Fibroblast of lung (primary cell): ENCODE data around the gene SNX4. TPM values are rescaled to one million over a fixed set of nuclear protein-coding genes. Genes with fewer than 3 reads are reported as not detected.

Experiments
- DNase-seq, 2 donors: peaks; one replicate each; pipeline versions ENCODE4 v3.0.0 to v3.0.0-alpha.2; 2010; ENCODE audit warnings: low read depth in 2 of 2
- H2AFZ ChIP-seq: 2 replicates; pipeline ENCODE4 v1.5.1; 2012; ENCODE audit warnings: low read length, control low read depth, inconsistent platforms
- H3K27ac ChIP-seq: 2 replicates; pipeline ENCODE4 v1.5.1; 2011; ENCODE audit warnings: low read length, control low read depth; ENCODE audit not compliant: insufficient read depth
- H3K27me3 ChIP-seq: 2 replicates; pipeline ENCODE4 v1.5.1; 2011; ENCODE audit warnings: mild to moderate bottlenecking, low read length; ENCODE audit not compliant: control insufficient read depth, insufficient read depth
- H3K36me3 ChIP-seq: 2 replicates; pipeline ENCODE4 v1.5.1; 2011; ENCODE audit warnings: low read length; ENCODE audit not compliant: control insufficient read depth, insufficient read depth
- H3K4me1 ChIP-seq: 2 replicates; pipeline ENCODE4 v1.5.1; 2011; ENCODE audit warnings: low read length; ENCODE audit not compliant: control insufficient read depth, insufficient read depth; ENCODE audit errors: extremely low read depth
- H3K4me2 ChIP-seq: 2 replicates; pipeline ENCODE4 v1.5.1; 2011; ENCODE audit warnings: low read length, control low read depth; ENCODE audit not compliant: insufficient read depth; ENCODE audit errors: extremely low read depth
- H3K4me3 ChIP-seq, 4 experiments: fragments of 200-600 bp in 1 of 4; sonication (generic) in 1 of 4; replicated peaks in 1 of 4; 2 replicates each; pipeline ENCODE4 v1.5.1; 2011 to 2016; ENCODE audit warnings: low read length in 4 of 4, low read depth in 3 of 4, mild to moderate bottlenecking in 3 of 4, control low read depth in 2 of 4, inconsistent platforms in 1 of 4, mixed read lengths in 1 of 4; ENCODE audit not compliant: insufficient read depth in 1 of 4; ENCODE audit errors: control extremely low read depth in 1 of 4
- H3K79me2 ChIP-seq: 2 replicates; pipeline ENCODE4 v1.5.1; 2012; ENCODE audit warnings: mild to moderate bottlenecking, low read length, inconsistent platforms; ENCODE audit not compliant: control insufficient read depth, insufficient read depth
- H3K9ac ChIP-seq: 2 replicates; pipeline ENCODE4 v1.5.1; 2011; ENCODE audit warnings: mild to moderate bottlenecking, low read length, control low read depth; ENCODE audit not compliant: insufficient read depth
- H3K9me3 ChIP-seq: 2 replicates; pipeline ENCODE4 v1.5.1; 2012; ENCODE audit warnings: low read depth, low read length; ENCODE audit not compliant: control insufficient read depth, insufficient read depth
- H4K20me1 ChIP-seq: 2 replicates; pipeline ENCODE4 v1.5.1; 2011; ENCODE audit warnings: low read length; ENCODE audit not compliant: control insufficient read depth, insufficient read depth; ENCODE audit errors: extremely low read depth
- EZH2 ChIP-seq: IDR thresholded peaks from 2 replicates; pipeline ENCODE4 v1.5.1; 2012; ENCODE audit warnings: low read length, control low read depth, mild to moderate bottlenecking; ENCODE audit errors: missing control alignments
- polyA plus RNA-seq, 2 donors: library from polyadenylated mRNA; depleted of rRNA in 1 of 2; stranded (reverse) in 1 of 2; unstranded in 1 of 2; fragments of >200 nt; gene quantifications; 2 replicates each; pipeline ENCODE4 v1.2.1, GENCODE V29; 2011 to 2012; ENCODE audit warnings: missing spikeins in 1 of 2
- total RNA-seq: library from RNA; depleted of rRNA; stranded (reverse); fragments of >200 nt; gene quantifications from 2 replicates; pipeline ENCODE4 v1.2.1, GENCODE V29; 2014
- TF ChIP-seq, protein P1 (sequence below), 2 donors: IDR thresholded peaks in 1 of 2; conservative IDR thresholded peaks in 1 of 2; 1 replicate in 1 of 2; 2 replicates in 1 of 2; pipeline ENCODE4 v1.5.1; 2011 to 2012; ENCODE audit warnings: low read length in 2 of 2, control low read depth in 1 of 2, inconsistent platforms in 1 of 2, low read depth in 1 of 2, mild to moderate bottlenecking in 1 of 2

SNX4 gene
- total and polyA plus RNA-seq, 2 donors (not counting 1 experiment from before 2014, with no cell fraction given) = 22.1 to 23.8 TPM

DNA sequence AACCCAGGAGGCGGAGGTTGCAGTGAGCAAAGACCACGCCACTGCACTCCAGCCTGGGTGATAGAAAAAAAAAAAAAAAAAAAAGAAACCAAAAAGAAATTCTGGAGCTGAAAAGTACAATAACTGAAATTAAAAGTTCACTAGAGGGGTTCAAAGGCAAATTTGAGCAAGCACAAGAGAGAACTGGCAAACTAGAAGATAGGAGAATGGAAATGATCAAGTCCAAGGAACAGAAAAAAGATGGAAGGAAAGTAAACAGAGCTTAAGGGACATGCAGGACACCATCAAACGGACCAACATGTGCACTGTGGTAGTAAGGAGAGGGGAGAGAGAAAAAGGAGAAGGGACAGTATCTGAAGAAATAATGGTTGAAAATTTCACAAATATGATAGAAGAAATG is 12.9 kb downstream of the SNX4 start:
- Histone ChIP-seq H3K4me2 (no peak overlapping the region), H3K9ac (no peak overlapping the region), H3K9me3 (no peaks in the 10 kb centered on the region), H3K36me3 (peaks cover 3% of the 10 kb centered on the region), H2AFZ (no peak overlapping the region), H4K20me1 (no peaks in the 10 kb centered on the region), H3K4me3 (no peak overlapping the region), H3K4me1 (no peaks in the 10 kb centered on the region), H3K27ac (no peak overlapping the region), H3K79me2 (peaks cover 32% of the 10 kb centered on the region), H3K27me3 (no peaks in the 10 kb centered on the region)
- TF ChIP-seq, protein P1, sequence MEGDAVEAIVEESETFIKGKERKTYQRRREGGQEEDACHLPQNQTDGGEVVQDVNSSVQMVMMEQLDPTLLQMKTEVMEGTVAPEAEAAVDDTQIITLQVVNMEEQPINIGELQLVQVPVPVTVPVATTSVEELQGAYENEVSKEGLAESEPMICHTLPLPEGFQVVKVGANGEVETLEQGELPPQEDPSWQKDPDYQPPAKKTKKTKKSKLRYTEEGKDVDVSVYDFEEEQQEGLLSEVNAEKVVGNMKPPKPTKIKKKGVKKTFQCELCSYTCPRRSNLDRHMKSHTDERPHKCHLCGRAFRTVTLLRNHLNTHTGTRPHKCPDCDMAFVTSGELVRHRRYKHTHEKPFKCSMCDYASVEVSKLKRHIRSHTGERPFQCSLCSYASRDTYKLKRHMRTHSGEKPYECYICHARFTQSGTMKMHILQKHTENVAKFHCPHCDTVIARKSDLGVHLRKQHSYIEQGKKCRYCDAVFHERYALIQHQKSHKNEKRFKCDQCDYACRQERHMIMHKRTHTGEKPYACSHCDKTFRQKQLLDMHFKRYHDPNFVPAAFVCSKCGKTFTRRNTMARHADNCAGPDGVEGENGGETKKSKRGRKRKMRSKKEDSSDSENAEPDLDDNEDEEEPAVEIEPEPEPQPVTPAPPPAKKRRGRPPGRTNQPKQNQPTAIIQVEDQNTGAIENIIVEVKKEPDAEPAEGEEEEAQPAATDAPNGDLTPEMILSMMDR (conservative IDR thresholded peaks at IDR 0.05 in 1 of 2, IDR thresholded peaks at IDR 0.05 in 1 of 2; ENCODE audit: low read depth in 1 of 2, low read length in 2 of 2) = no peak
- no peak for TF ChIP-seq EZH2
- DNase-seq = no peak

DNA sequence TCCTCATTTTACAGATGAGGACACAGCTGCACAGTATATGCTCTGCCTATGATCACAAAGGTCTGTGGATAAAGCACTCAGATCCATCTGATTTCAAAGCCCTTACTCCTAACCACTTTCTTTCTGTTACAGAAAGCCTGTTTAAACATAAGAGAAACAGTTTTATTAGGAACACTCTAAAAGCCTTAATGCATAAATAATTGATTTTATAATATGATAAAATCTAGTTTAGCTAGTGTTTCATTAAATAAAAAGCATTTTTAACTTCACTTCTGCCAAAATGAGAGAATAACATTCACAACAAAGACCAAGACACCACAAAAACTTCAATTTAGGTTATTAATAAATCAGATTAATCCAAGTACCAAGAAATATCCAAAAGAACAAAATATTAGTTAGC is 21.4 kb downstream of the SNX4 start:
- Histone ChIP-seq H3K4me3 (no peak overlapping the region), H4K20me1 (no peaks in the 10 kb centered on the region), H3K4me2 (no peak overlapping the region), H3K79me2 (no peaks in the 10 kb centered on the region), H3K27ac (no peak overlapping the region), H3K36me3 (peaks cover 4% of the 10 kb centered on the region), H3K27me3 (no peaks in the 10 kb centered on the region), H3K9ac (no peak overlapping the region), H3K4me1 (no peaks in the 10 kb centered on the region), H3K9me3 (no peaks in the 10 kb centered on the region), H2AFZ (no peak overlapping the region)
- TF ChIP-seq EZH2 = no peak
- DNase-seq = no peak

DNA sequence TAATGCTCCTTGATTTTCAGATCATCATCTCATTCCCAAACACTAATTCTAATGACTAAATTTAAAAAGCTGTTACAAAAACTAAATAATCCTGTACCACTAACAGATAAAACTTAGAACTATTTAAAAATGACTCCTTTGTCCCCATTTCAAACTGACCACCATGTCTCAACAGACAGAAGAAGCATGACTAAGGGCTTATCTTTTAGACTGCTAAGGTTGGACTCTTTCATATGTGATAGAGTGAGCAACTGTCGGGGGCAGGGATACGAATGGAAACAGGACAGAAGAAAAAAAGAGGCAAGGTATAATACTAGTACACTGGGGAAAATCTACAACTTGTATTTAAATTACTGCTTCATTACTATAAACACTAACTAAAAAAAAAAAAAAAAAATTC is 23.3 kb downstream of the SNX4 start:
- DNase-seq = no peak
- H2AFZ ChIP-seq = no peak overlapping the region
- no peak overlapping the region for H3K9ac ChIP-seq
- no peaks in the 10 kb centered on the region for H3K79me2 ChIP-seq
- H3K36me3 ChIP-seq = peaks cover 8% of the 10 kb centered on the region
- H3K4me2 ChIP-seq = no peak overlapping the region
- no peaks in the 10 kb centered on the region for H3K4me1 ChIP-seq
- no peak for TF ChIP-seq EZH2
- TF ChIP-seq, protein P1 (conservative IDR thresholded peaks at IDR 0.05 in 1 of 2, IDR thresholded peaks at IDR 0.05 in 1 of 2; ENCODE audit: low read depth in 1 of 2, low read length in 2 of 2) = no peak
- no peak overlapping the region for H3K4me3 ChIP-seq
- no peaks in the 10 kb centered on the region for H3K9me3 ChIP-seq
- H3K27me3 ChIP-seq = no peaks in the 10 kb centered on the region
- no peak overlapping the region for H3K27ac ChIP-seq
- no peaks in the 10 kb centered on the region for H4K20me1 ChIP-seq
